Motor neuron (in vitro differentiated cells): ENCODE data around the gene RADIL. TPM values are rescaled to one million over a fixed set of nuclear protein-coding genes. Genes with fewer than 3 reads are reported as not detected.

Experiments
- ATAC-seq, 8 experiments: fragments of 200-7000 bp; cut with Tn5 transposase; replicated peaks in 6 of 8; 2 replicates each; pipeline ENCODE4 v1.8.0; 2021; ENCODE audit warnings: mild to moderate bottlenecking in 8 of 8, moderate library complexity in 8 of 8
- H3K27ac ChIP-seq, 2 donors: fragments of 250-450 bp; sonication (Bioruptor Pico); 2 replicates each; pipeline ENCODE4 v1.9.0; 2021; ENCODE audit warnings: antibody characterized with exemption in 2 of 2, mild to moderate bottlenecking in 2 of 2, moderate library complexity in 1 of 2
- H3K4me1 ChIP-seq, 2 donors: fragments of 250-450 bp; sonication (Bioruptor Pico); replicated peaks in 1 of 2; 2 replicates each; pipeline ENCODE4 v1.6.1; 2021; ENCODE audit warnings: antibody characterized with exemption in 2 of 2, mild to moderate bottlenecking in 2 of 2, moderate library complexity in 1 of 2
- H3K4me3 ChIP-seq, 5 donors: fragments of 250-450 bp; sonication (Bioruptor Pico); 2 replicates each; pipeline ENCODE4 v1.9.0; 2021; ENCODE audit warnings: antibody characterized with exemption in 5 of 5, mild to moderate bottlenecking in 5 of 5, moderate library complexity in 4 of 5
- WGBS, 10 experiments: fragments of 450-650 bp; shearing (Covaris generic); methylation state at CpG; one replicate each; pipeline ENCODE4 v1.0.0; 2022; 5-methylcytosine and 5-hydroxymethylcytosine counted together
- in situ Hi-C, 9 experiments: fragments of 400-800 bp; cut with MboI; loops; one replicate each; pipeline ENCODE4 v1.15.0; 2021; ENCODE audit warnings: low sequenced_read_pairs in 9 of 9, low pct_unique_long_range_greater_than_20kb in 2 of 9; ENCODE audit not compliant: unreplicated experiment in 9 of 9
- total RNA-seq, 8 experiments: library from RNA; unstranded; fragments of 300-600 nt; gene quantifications; 2 replicates each; pipeline versions ENCODE4 v1.2.3 to v1.2.4, GENCODE V29; 2022

RADIL gene
- total RNA-seq, 8 experiments from 2014 or later = 0.15 to 7.7 (median 4.6) TPM

GRCh38 chr7:4754433-4755010 is 129.0 kb downstream of the RADIL start:
- Histone ChIP-seq H3K27ac (no peak overlapping the region), H3K4me1 (peaks cover 0 to 3% of the 10 kb centered on the region in 2 donors), H3K4me3 (no peak overlapping the region)
- WGBS, 10 experiments = 80 to 100% (median 89%) methylated on average over 1 to 9 of the region's 36 CpGs; no CpG with 5 or more reads in 7 of the 10 experiments
- peak in 1 of 8 experiments; percentile 2 for ATAC-seq
- in situ Hi-C loops = no loop called here

DNA sequence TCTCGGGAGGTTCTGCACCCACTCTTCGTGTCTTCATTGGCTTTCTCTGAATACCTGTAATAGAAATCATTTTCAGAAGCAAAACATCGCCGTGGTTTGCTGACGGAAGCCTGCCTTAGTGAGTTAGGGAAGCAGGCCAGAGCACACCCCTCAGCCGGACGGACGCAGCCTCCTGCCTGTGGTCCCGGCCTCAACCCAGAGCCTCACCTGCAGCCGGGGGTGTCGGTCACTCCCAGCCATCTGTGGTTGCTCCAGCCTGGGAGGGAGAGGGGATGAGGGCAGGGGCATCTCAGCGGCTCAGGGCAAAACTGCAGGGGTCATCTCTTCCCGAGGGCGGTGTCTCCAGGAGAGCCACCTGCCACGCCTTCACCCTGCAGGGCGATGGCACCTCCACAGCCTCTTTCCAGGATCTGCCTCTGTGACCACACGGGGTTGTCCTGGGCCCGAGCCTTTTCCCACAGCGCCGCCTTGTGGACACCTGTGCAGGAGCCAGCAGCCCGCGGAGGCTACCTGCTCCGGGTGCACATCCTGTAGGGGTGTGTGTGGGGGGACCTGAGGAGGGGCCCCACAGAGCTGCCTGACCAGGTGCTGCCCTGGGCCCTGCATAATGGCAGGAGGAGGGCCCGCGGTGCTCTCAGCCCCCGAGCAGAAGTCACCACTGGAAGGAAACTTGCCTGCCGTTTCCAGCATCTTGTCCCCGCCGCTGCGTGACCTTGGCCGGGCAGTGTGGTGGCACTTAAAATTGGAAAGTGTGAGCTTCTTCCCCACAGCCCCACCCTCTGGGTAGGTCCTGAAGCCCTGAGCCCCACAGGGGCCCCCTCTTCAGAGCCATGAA is 129.7 kb downstream of the RADIL start:
- WGBS, 10 experiments = 60 to 100% (median 91%) methylated on average over 1 to 11 of the region's 31 CpGs; no CpG with 5 or more reads in 6 of the 10 experiments
- no peak overlapping the region for H3K27ac ChIP-seq
- in situ Hi-C loops = no loop called here
- peak; percentile 86 to 97 (median 91) for ATAC-seq
- H3K4me3 ChIP-seq = no peak overlapping the region
- peaks cover 0 to 3% of the 10 kb centered on the region in 2 donors for H3K4me1 ChIP-seq

DNA sequence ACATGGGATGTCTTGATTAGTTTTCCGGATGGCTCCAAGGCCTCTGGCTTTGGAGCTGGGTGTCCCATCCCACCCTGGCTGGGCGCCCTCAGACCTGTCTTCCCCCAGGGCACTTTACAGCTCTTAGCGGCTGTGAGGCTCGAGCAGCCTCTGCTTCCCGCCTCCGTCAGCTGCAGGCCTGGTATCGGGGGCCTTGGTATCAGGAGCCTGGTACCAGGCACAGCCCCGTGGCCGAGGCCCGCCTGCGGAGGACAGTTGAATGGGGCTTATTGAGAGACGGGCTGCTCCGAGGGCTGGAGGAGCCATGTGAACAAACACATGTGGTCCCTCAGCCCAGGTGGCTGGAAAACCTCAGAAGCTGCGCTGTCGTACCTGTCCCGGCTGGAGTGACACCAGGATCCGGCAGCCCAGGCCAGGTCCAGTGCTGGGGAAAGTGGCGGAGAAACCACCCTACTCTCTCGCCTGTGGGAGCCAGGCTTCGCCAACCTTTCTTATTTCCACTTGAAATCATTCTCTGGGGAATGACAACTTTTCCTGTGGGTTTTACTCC is 132.0 kb downstream of the RADIL start:
- WGBS, 10 experiments = 80 to 100% methylated on average over 2 to 4 of the region's 20 CpGs; no CpG with 5 or more reads in 8 of the 10 experiments
- Histone ChIP-seq H3K27ac (no peak overlapping the region), H3K4me3 (no peak overlapping the region), H3K4me1 (peaks cover 0 to 3% of the 10 kb centered on the region in 2 donors)
- ATAC-seq = no peak
- in situ Hi-C loops = no loop called here

DNA sequence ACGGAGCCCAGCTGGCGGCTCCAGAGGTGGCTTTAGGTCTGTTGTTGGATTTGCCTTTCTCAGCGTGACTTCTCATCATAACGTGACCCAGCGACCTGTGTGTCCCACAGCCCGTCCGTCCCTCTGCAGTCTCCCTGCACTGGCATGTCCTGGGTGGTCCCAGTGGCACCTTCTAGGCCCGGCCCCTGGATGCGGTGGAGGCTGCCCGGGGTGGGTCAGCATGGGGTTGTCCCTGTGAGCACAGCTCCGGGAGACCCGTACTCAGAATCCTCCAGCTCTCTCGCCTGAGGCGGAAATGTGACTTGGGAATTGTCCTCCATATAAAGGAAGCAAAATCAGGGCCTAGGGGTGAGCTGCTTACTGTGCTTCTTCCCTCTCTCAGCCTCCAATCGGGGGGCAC is 133.7 kb downstream of the RADIL start:
- Histone ChIP-seq H3K4me1 (peaks cover 10 to 13% of the 10 kb centered on the region in 2 donors), H3K4me3 (no peak overlapping the region), H3K27ac (no peak overlapping the region)
- in situ Hi-C loops = no loop called here
- ATAC-seq = no peak
- WGBS, 10 experiments = 80 to 93% methylated on average over 1 to 8 of the region's 15 CpGs; no CpG with 5 or more reads in 8 of the 10 experiments

GRCh38 chr7:4749363-4749762 is 134.2 kb downstream of the RADIL start:
- H3K27ac ChIP-seq = no peak overlapping the region
- in situ Hi-C loops = no loop called here
- ATAC-seq = no peak
- peaks cover 14 to 18% of the 10 kb centered on the region in 2 donors for H3K4me1 ChIP-seq
- WGBS, 10 experiments = 96 to 100% (median 100%) methylated on average over 4 to 5 of the region's 14 CpGs; no CpG with 5 or more reads in 7 of the 10 experiments
- no peak overlapping the region for H3K4me3 ChIP-seq

Other genes starting within 250 kb of the RADIL start
- 10 to 100 TPM; 14.8 to 61.7 (median 24.5) TPM for gene FOXK1, start 201.4 kb downstream of the RADIL start, total RNA-seq
- 10 to 100 TPM in 7 of 8 experiments, 1 to 10 TPM in 1; 9.1 to 34.0 (median 18.3) TPM for gene AP5Z1, start 108.1 kb downstream of the RADIL start, total RNA-seq
- under 1 TPM; 0.10 to 0.47 (median 0.25) TPM for gene PAPOLB, start 21.7 kb downstream of the RADIL start, total RNA-seq
- under 1 TPM in 5 of 8 experiments, not detected in 3; 0.05 to 0.43 (median 0.19) TPM for gene MMD2, start 75.5 kb upstream of the RADIL start, total RNA-seq
- gene RBAK, start 162.1 kb upstream of the RADIL start, total RNA-seq = 10 to 100 TPM in 7 of 8 experiments, 1 to 10 TPM in 1; 6.7 to 18.4 (median 15.1) TPM